Measurements from ENCODE around the gene CUL3.
"Not testable (repeated sequence)": the region's sequence is repeated elsewhere in the genome, so short reads cannot be mapped to it uniquely, and the experiment has no call there.

CUL3 gene

GRCh38 chr2:224585211-224586088, at the start of gene CUL3:
CUL3 (minus strand) TSS chr2:224585363; CDS start chr2:224585009, 354 bp downstream.
- peak; percentile 98 for DNase-seq

- no peak for DNase-seq
Observed at GRCh38 chr2:224630659-224631550, 45.7 kb upstream of the CUL3 start.

- DNase-seq = no peak
Observed at GRCh38 chr2:224628416-224628815, 43.3 kb upstream of the CUL3 start.

GRCh38 chr2:224626735-224627134, 41.6 kb upstream of the CUL3 start:
- no peak for DNase-seq

- DNase-seq = no peak
Observed at GRCh38 chr2:224613543-224614286, 28.6 kb upstream of the CUL3 start.

- no peak for DNase-seq
Observed at GRCh38 chr2:224612578-224612977, 27.4 kb upstream of the CUL3 start.

GRCh38 chr2:224611938-224612337, 26.8 kb upstream of the CUL3 start:
- DNase-seq = no peak

- DNase-seq = no peak
Observed at GRCh38 chr2:224608104-224608503, 22.9 kb upstream of the CUL3 start.

GRCh38 chr2:224603746-224604500, 18.8 kb upstream of the CUL3 start:
- DNase-seq = not testable (repeated sequence)

GRCh38 chr2:224602778-224603375, 17.7 kb upstream of the CUL3 start:
- DNase-seq = not testable (repeated sequence)

- DNase-seq = no peak
Observed at GRCh38 chr2:224601923-224602322, 16.8 kb upstream of the CUL3 start.

- no peak for DNase-seq
Observed at GRCh38 chr2:224598678-224599077, 13.5 kb upstream of the CUL3 start.

GRCh38 chr2:224596289-224596688, 11.1 kb upstream of the CUL3 start:
- no peak for DNase-seq

- DNase-seq = no peak
Observed at GRCh38 chr2:224595518-224595917, 10.4 kb upstream of the CUL3 start.

GRCh38 chr2:224594840-224595239, 9.7 kb upstream of the CUL3 start:
- DNase-seq = no peak

- DNase-seq = no peak
Observed at GRCh38 chr2:224591220-224591619, 6.1 kb upstream of the CUL3 start.

- DNase-seq = no peak
Observed at GRCh38 chr2:224586127-224586695, 1.0 kb upstream of the CUL3 start.

GRCh38 chr2:224584785-224585210, 365 bp downstream of the CUL3 start:
- DNase-seq = no peak

- DNase-seq = no peak
Observed at GRCh38 chr2:224584111-224584784, 915 bp downstream of the CUL3 start.

GRCh38 chr2:224583033-224583432, 2.1 kb downstream of the CUL3 start:
- not testable (repeated sequence) for DNase-seq

- no peak for DNase-seq
Observed at GRCh38 chr2:224580248-224580647, 4.9 kb downstream of the CUL3 start.
